WTC11 (cell line): ENCODE results near the gene TMEM179. TPM values are rescaled to one million over a fixed set of nuclear protein-coding genes. Genes with fewer than 3 reads are reported as not detected.

Experiments
- ATAC-seq: fragments of 200-7000 bp; cut with Tn5 transposase; 2 replicates; pipeline ENCODE4 v1.10.0; 2021; ENCODE audit warnings: mild to moderate bottlenecking, moderate library complexity
- CTCF ChIA-PET: fragments of 300-600 bp; sonication (Branson Sonifier 250); formaldehyde crosslinking; loops from one replicate; lab custom pipeline; 2021; ENCODE audit warnings: antibody characterized with exemption; lab: Charles Lee
- POLR2A ChIA-PET: fragments of 350-600 bp; sonication (Branson Sonifier 250); formaldehyde crosslinking; loops from one replicate; lab custom pipeline; 2021; ENCODE audit warnings: antibody characterized with exemption; lab: Charles Lee
- DNase-seq: peaks from one replicate; pipeline ENCODE4 v3.0.0; 2021; ENCODE audit warnings: low spot score
- H3K27ac Mint-ChIP-seq: 2 replicates; pipeline ENCODE4 v1.8.0; 2021; ENCODE audit warnings: mixed read lengths
- H3K27me3 Mint-ChIP-seq: 2 replicates; pipeline ENCODE4 v1.8.0; 2021; ENCODE audit warnings: low read depth, mild to moderate bottlenecking, moderate library complexity, mixed read lengths
- H3K36me3 Mint-ChIP-seq: 2 replicates; pipeline ENCODE4 v1.8.0; 2021; ENCODE audit warnings: mixed read lengths
- H3K4me1 Mint-ChIP-seq: 2 replicates; pipeline ENCODE4 v1.8.0; 2022; ENCODE audit warnings: mixed read lengths
- H3K4me3 Mint-ChIP-seq: 2 replicates; pipeline ENCODE4 v1.8.0; 2021; ENCODE audit warnings: mild to moderate bottlenecking, moderate library complexity, mixed read lengths
- H3K9me3 Mint-ChIP-seq: 2 replicates; pipeline ENCODE4 v1.8.0; 2021; ENCODE audit warnings: mixed read lengths
- AR ChIP-seq: fragments of 250-450 bp; sonication (Bioruptor Pico); IDR thresholded peaks from 2 replicates; pipeline ENCODE4 v1.9.0; 2021; ENCODE audit warnings: mild to moderate bottlenecking
- ATF1 ChIP-seq: sonication (generic); formaldehyde crosslinking; IDR thresholded peaks from 2 replicates; pipeline ENCODE4 v1.8.1; 2023; ENCODE audit warnings: mild to moderate bottlenecking, moderate library complexity, missing genetic modification reagents
- FOXP1 ChIP-seq: sonication (generic); formaldehyde crosslinking; IDR thresholded peaks from 2 replicates; pipeline ENCODE4 v1.8.0; 2022; ENCODE audit warnings: missing genetic modification reagents, mild to moderate bottlenecking, moderate library complexity, borderline replicate concordance
- FOXP4 ChIP-seq: sonication (generic); formaldehyde crosslinking; IDR thresholded peaks from 2 replicates; pipeline ENCODE4 v1.8.0; 2022; ENCODE audit warnings: mild to moderate bottlenecking, missing genetic modification reagents
- JAZF1 ChIP-seq: fragments of 250-450 bp; sonication (Bioruptor Pico); IDR thresholded peaks from 2 replicates; pipeline ENCODE4 v1.9.0; 2021; ENCODE audit warnings: moderate library complexity, mild to moderate bottlenecking, inconsistent platforms
- JUN ChIP-seq: sonication (generic); formaldehyde crosslinking; IDR thresholded peaks from 2 replicates; pipeline ENCODE4 v1.8.0; 2023; ENCODE audit warnings: mild to moderate bottlenecking, missing genetic modification reagents
- KAT7 ChIP-seq: sonication (generic); formaldehyde crosslinking; IDR thresholded peaks from 2 replicates; pipeline ENCODE4 v1.8.1; 2023; ENCODE audit warnings: missing genetic modification reagents, mild to moderate bottlenecking, borderline replicate concordance
- MLX ChIP-seq: sonication (generic); formaldehyde crosslinking; IDR thresholded peaks from 2 replicates; pipeline ENCODE4 v1.8.1; 2023; ENCODE audit warnings: mild to moderate bottlenecking, missing genetic modification reagents, moderate library complexity
- SMAD4 ChIP-seq: sonication (generic); formaldehyde crosslinking; IDR thresholded peaks from 2 replicates; pipeline ENCODE4 v1.8.0; 2022; ENCODE audit warnings: mild to moderate bottlenecking, missing genetic modification reagents
- TCF7 ChIP-seq: sonication (generic); formaldehyde crosslinking; IDR thresholded peaks from 2 replicates; pipeline ENCODE4 v1.8.0; 2022; ENCODE audit warnings: mild to moderate bottlenecking, low read depth, missing genetic modification reagents, moderate library complexity
- TEAD1 ChIP-seq: sonication (generic); formaldehyde crosslinking; IDR thresholded peaks from 2 replicates; pipeline ENCODE4 v1.8.0; 2022; ENCODE audit warnings: mild to moderate bottlenecking, missing genetic modification reagents
- TP53 ChIP-seq: sonication (generic); formaldehyde crosslinking; IDR thresholded peaks from 2 replicates; pipeline ENCODE4 v1.8.1; 2023; ENCODE audit warnings: mild to moderate bottlenecking, missing genetic modification reagents
- ZBTB21 ChIP-seq: sonication (generic); formaldehyde crosslinking; IDR thresholded peaks from 2 replicates; pipeline ENCODE4 v1.8.1; 2023; ENCODE audit warnings: mild to moderate bottlenecking, missing genetic modification reagents, borderline replicate concordance
- ZNF263 ChIP-seq: sonication (generic); formaldehyde crosslinking; IDR thresholded peaks from 2 replicates; pipeline ENCODE4 v1.8.1; 2022; ENCODE audit warnings: low read depth, mild to moderate bottlenecking, moderate library complexity, missing genetic modification reagents
- ZNF281 ChIP-seq: sonication (generic); formaldehyde crosslinking; IDR thresholded peaks from 2 replicates; pipeline ENCODE4 v1.8.0; 2023; ENCODE audit warnings: mild to moderate bottlenecking, missing genetic modification reagents
- ZNF317 ChIP-seq: sonication (generic); formaldehyde crosslinking; IDR thresholded peaks from 2 replicates; pipeline ENCODE4 v1.8.1; 2023; ENCODE audit warnings: low read depth, mild to moderate bottlenecking, moderate library complexity, missing genetic modification reagents, borderline replicate concordance
- total RNA-seq: library from RNA; stranded (reverse); gene quantifications from 3 replicates; pipeline ENCODE4 v1.2.3, GENCODE V29; 2021
- TF ChIP-seq, protein P1 (sequence below): fragments of 250-450 bp; sonication (Bioruptor Pico); IDR thresholded peaks from 2 replicates; pipeline ENCODE4 v1.9.0; 2021; ENCODE audit warnings: moderate library complexity, mild to moderate bottlenecking, inconsistent platforms, borderline replicate concordance
- TF ChIP-seq, protein P2 (sequence below): sonication (generic); formaldehyde crosslinking; conservative IDR thresholded peaks from 2 replicates; pipeline ENCODE4 v1.8.1; 2022; ENCODE audit warnings: mild to moderate bottlenecking, missing genetic modification reagents

TMEM179 gene
- total RNA-seq, 1 experiment from 2014 or later = 2.4 TPM

DNA sequence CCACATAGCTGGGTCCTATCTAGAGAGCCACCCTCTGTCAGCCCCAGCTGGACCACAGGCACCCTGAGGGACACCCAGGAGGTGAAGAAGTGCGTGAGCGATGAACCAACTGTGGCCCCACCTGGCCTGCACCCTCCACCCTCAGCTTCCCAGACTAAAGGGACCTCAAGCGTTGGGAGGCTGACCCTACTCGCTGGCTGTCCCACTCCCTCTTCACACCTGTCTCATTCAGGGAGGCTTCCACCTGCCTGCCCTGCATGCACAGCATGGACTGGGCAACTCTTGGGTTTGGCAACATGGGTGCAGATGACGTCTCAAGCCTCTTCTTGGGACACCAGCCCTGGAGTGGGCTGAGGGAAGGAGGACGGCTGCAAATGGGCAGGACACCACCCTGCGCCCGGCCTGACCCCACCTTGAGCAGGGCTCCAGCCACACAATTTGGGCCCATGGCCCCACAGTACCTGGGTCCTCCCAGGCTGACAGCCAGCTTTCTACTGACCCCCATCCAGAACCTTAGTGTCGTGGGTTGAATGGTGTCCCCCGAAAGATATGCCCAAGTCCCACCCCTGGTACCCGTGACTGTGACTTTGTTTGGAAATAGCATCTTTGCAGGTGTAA, 2.1 kb downstream of the TMEM179 start (continued):
- TF ChIP-seq, protein P1, sequence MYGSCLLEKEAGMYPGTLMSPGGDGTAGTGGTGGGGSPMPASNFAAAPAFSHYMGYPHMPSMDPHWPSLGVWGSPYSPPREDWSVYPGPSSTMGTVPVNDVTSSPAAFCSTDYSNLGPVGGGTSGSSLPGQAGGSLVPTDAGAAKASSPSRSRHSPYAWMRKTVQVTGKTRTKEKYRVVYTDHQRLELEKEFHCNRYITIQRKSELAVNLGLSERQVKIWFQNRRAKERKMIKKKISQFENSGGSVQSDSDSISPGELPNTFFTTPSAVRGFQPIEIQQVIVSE (CRISPR knock-in tag) = no peak
- TF ChIP-seq TEAD1 (no peak), JAZF1 (CRISPR knock-in tag) (no peak), ZNF263 (CRISPR knock-in tag) (no peak), ZNF317 (no peak), ATF1 (CRISPR knock-in tag) (no peak), TP53 (CRISPR knock-in tag) (no peak), MLX (CRISPR knock-in tag) (no peak)

DNA sequence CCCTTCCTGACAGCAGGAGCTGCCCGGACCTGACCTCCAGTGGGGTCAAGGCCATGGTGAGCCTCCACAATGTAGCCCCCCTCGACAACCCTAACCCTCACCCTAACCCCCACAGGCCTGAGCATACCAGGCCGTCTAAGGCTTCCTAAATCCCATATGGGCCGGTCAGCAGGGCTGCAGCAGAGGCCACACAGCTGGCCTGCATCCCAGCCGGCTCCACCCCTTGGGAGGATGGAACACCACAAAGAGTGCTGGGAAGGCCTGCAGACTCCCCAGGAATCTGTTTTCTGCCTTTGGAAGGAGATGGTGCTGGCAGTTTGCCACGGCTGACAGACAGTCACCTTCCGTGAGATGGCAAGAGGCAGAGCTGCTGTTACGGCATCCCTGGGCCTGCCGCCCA, 2.8 kb downstream of the TMEM179 start:
- Mint-ChIP-seq H3K4me3 (no peak overlapping the region), H3K27ac (no peak overlapping the region), H3K9me3 (no peaks in the 10 kb centered on the region), H3K36me3 (no peaks in the 10 kb centered on the region), H3K27me3 (peaks cover 31% of the 10 kb centered on the region), H3K4me1 (peaks cover 10% of the 10 kb centered on the region)
- CTCF ChIA-PET = no interaction called here
- no peak for TF ChIP-seq JUN
- TF ChIP-seq ZNF281 = no peak
- TF ChIP-seq SMAD4 = no peak
- no peak for TF ChIP-seq AR (CRISPR knock-in tag)
- no peak for TF ChIP-seq TCF7
- TF ChIP-seq FOXP4 (CRISPR knock-in tag) = no peak
- TF ChIP-seq ZBTB21 (CRISPR knock-in tag) = no peak
- TF ChIP-seq FOXP1 (CRISPR knock-in tag) = no peak
- TF ChIP-seq, protein P2, sequence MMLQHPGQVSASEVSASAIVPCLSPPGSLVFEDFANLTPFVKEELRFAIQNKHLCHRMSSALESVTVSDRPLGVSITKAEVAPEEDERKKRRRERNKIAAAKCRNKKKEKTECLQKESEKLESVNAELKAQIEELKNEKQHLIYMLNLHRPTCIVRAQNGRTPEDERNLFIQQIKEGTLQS (CRISPR knock-in tag) = no peak
- no peak for TF ChIP-seq KAT7 (CRISPR knock-in tag)
- POLR2A ChIA-PET = no interaction called here
- DNase-seq (no peak), ATAC-seq (no peak)
